Astrocyte of the hippocampus (primary cell): Measurements from ENCODE around the gene TBX20.

Source experiments
- DNase-seq: peaks from one replicate; pipeline ENCODE4 v3.0.0; 2011; ENCODE audit warnings: low read depth, low spot score

The TBX20 gene, protein sequence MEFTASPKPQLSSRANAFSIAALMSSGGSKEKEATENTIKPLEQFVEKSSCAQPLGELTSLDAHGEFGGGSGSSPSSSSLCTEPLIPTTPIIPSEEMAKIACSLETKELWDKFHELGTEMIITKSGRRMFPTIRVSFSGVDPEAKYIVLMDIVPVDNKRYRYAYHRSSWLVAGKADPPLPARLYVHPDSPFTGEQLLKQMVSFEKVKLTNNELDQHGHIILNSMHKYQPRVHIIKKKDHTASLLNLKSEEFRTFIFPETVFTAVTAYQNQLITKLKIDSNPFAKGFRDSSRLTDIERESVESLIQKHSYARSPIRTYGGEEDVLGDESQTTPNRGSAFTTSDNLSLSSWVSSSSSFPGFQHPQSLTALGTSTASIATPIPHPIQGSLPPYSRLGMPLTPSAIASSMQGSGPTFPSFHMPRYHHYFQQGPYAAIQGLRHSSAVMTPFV

DNA sequence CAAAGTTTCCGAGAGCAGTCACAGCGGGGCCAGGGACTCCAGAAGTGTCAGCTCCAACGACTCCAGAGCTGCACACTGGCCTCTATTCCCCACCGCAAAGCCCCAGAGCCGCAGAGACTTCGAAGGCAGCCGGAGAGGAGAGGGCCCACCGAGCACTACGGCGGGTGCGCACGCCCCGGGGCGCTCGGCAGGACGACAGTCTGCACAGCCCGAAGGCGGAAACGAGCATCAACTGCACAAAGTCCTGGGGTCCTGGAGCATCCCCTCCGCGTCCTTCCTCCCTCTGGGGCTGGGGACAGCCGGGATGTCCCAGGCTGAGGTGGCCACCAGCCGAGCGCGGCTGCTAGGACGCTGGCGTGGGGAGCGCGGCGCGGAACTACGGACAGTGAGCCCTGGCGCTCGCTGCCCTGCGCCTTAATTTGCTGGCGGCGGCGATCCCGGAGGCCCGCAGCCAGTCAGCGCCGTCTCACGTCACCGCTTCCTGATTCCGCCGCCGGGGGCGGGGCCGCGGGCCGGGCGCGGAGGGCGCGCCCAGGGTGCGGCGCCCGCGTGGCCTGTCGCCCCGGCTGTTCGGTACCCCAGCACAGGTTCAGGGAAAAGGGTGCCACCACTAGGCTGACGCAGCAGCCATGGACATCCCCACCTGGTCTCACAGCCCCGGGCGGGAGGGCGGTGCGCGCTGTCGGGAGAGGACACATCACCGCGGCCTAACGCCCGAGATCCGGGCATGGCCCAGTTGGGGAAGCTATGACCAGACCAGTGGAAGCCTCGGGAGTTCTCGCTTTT lies at the start of gene TBX20:
TBX20 (minus strand) TSS at position 391 of the 786 bp plus-strand sequence. CDS start 480 bp downstream, outside the sequence.
- DNase-seq = peak; percentile 67

DNA sequence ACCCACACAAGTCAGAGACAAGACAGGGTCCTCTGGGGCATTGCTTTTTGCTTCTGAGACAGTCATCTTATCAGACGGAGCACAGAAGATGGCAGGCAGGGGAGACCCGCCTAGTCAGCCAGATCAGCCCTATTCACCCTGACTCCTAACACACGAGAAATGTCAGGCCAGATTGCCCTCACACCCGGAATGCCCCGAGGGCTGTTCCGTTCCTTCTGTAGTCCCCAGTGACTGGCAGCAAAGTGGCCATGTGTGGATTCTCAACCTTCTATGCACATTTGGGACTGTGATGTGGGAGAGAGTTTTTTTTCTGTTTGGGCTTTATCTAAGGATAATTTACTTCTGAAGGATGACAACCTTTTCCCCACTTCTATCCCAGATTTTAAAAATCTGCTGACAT lies 35.5 kb upstream of the TBX20 start:
- no peak for DNase-seq

- no peak for DNase-seq
Measured at GRCh38 chr7:35286986-35287385, 33.1 kb upstream of the TBX20 start.

- DNase-seq = no peak
Measured at GRCh38 chr7:35286422-35286821, 32.5 kb upstream of the TBX20 start.

- DNase-seq = no peak
Measured at GRCh38 chr7:35285799-35286198, 31.9 kb upstream of the TBX20 start.

DNA sequence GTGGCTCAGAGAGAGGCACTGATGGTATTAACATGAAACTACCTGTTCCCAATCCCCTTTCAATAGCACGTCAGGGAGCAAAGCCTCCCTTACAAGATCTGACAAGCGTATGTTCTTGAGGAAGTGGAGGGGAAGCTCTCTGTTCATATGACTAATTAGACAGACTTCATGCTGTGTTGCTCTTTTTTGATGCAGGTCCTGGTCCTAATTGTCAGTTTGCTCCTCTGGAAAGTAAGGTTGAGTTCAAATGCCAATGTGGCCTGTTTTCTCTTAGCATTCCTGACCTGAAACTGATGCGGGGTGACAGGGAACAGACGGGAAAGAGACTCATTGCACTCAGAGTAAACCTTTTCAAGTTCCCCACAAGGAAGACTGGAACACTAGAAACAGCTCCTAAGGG lies 27.0 kb upstream of the TBX20 start:
- no peak for DNase-seq

DNA sequence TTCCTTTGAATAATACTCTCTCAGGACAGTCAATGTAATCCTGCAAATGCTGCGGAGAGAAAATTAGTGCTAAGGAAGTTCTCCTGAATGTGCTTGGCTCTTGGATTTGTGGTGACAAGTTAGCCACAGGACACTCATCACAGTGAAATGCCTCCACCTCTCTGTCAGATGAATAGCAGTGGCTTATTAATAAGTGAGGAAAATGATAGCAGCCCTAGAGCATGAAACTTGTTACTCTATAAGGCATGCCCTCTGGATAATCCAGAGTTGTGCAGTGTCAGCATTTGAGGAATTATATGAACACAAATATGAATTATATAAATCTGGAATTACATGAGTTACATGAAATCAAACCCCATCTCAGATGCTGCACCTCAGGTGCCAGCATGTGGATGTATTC lies 23.5 kb upstream of the TBX20 start:
- no peak for DNase-seq

DNA sequence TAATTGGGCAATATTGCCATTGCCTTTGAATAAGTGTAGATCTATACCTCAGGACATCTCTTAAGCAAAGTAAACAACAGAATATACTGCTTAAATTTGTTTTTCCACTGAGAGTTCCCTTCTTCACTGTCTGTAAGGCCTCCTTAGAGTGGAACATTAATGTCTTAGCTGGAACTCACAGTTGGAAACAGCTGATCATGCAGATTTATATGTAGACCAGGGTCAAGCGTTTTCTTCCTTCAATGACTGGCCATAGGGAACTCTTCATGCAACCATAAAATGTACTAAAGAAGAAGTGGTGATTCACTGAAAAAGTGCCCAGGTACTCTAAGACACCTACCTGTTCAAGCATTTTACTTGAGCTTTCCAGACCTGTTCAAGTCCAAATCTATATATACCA lies 18.3 kb upstream of the TBX20 start:
- no peak for DNase-seq

GRCh38 chr7:35268953-35269352 lies 15.1 kb upstream of the TBX20 start:
- DNase-seq = no peak

DNA sequence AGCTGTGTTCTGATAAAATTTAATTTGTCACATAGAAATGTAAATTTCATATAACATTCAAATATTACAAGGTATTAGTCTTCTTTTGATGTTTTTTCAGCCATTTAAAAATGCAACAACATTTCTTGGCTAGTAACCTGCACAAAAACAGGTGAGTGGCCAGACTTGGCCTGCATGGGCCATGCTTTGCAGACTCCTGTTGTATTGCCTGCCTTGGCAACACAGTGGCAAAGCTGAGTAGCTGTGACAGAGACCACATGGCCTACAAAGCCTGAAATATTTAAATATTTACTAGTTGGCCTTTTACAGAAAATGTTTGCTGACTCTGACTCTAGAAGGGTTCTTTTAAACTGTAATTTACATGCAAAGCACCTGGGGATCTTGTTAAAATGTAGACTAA lies 13.5 kb upstream of the TBX20 start:
- no peak for DNase-seq

- no peak for DNase-seq
Measured at GRCh38 chr7:35263396-35263795, 9.5 kb upstream of the TBX20 start.

GRCh38 chr7:35261476-35262285 lies 7.8 kb upstream of the TBX20 start:
- peak; percentile 14 for DNase-seq

DNA sequence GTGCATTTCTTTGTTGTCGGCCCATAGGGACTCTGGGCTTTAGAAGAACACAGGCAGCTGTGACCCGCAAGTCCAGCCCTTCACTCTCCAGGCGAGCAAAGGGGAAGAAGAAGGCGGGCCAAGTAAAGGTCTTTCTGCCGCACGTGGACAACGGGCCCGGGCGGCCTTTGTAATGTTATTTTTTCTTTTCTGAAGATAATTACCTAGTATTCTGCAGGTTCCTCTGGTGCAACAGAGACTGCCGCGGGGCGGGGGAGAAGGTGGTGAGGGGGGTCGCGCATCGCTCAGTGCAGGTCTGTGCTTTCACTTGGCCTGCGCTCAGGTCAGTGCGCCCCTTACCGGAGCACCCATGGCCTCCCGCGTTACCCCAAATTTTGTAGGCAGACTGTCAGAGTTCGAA lies 7.1 kb upstream of the TBX20 start:
- DNase-seq = no peak

- no peak for DNase-seq
Measured at GRCh38 chr7:35260246-35260645, 6.3 kb upstream of the TBX20 start.

GRCh38 chr7:35259523-35259908 lies 5.6 kb upstream of the TBX20 start:
- no peak for DNase-seq

- no peak for DNase-seq
Measured at GRCh38 chr7:35258868-35259522, 5.1 kb upstream of the TBX20 start.

DNA sequence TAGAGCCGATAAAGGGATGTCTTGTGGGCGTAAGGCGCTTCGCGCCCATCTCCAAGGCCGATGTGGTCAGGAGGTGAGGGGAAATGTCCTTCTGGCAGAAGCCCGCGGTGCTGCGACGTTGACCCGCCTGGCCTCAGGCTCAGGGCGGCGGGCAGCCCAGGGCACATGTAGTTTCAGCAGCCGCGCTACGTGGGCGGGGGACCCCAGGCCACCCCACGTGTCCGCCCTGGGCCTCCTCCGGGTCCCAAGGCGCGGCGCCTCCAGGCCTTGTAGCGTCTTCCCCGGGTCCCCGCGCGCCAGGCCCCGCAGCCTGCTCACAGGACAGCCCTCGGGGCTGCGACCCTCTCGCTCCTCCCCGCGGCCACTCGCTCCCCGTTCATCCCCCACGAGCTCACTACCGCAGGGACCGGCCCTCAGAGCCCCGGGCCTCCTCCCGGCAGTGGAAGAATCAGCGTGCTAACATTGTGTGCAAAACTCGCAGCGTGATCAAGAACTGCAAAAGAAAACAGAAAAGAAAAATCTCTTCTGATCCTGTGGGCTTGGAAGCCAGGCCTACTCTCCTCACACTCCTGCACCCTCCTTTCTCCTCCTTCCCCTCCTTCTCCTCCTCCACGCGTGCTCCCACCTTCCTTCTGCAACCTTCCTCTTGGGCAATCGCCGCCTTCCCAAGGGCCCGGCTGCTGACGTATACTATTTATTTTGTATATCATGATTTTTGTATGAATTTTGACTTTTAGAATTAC lies 4.4 kb upstream of the TBX20 start:
- DNase-seq = no peak

DNA sequence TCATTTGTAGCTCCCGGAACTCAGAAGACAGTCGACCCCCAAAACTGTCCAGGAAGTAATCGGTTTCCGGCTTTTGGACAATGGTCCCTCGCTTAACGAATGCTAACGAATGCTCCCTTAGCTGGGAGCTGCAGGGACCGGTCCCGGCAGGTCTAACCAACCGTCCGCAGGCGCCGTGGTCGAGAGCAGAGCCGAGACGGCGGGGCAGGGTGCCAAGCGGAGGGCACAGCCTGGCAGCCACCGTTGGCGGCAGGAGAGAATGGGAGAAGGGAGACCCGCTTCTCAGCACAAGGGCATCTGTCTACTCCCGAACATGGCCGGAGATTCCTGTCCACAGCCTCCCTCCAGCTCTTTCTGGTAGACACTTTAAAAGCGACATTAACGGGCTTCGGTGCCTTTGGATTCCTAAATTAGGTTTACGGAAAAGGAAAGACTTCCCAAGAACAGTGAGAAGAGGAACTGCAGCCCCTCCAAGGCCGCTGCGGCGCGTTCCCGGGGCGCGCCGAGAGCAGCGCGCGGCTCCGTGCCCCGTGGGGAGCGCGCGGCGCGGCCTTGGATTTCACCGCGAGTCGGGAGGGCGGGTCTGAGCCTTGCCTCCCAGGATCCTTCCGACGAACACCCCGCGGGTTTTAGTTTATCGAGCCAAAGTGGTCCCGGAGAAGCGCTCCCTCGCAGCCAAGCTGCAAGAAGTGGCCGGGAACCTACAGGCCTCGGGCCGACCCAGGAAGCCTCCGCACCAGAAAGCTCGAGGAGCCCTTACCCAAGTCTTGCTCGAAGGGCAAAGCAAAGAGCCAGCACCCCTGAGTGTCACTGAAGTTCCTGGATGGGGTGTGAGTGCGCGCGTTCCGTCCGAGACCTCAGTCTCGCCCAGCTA lies 3.6 kb upstream of the TBX20 start:
- DNase-seq = peak; percentile 30

- peak; percentile 8 for DNase-seq
Measured at GRCh38 chr7:35256256-35257175, 2.6 kb upstream of the TBX20 start.
